ENCODE measurements around the gene SORBS1.

The SORBS1 gene

GRCh38 chr10:95561177-95561863, at the start of gene SORBS1:
Gene SORBS1 (minus strand): TSS chr10:95561371. CDS start chr10:95441135, 120,236 bp downstream.
- Histone ChIP-seq H3K9me3 (ENCODE audit: control insufficient read depth, insufficient read depth, low read length) (no peaks in the 10 kb centered on the region), H3K27ac (ENCODE audit: low read depth, low read length) (peak within 1 kb of the TSS; percentile 34), H3K9ac (ENCODE audit: low read depth, low read length) (peak within 1 kb of the TSS; percentile 39; the same call in 1 of the 2 replicates), H3K27me3 (ENCODE audit: control insufficient read depth, insufficient read depth, low read length) (no peaks in the 10 kb centered on the region), H3K4me1 (ENCODE audit: control insufficient read depth, insufficient read depth, low read length) (peaks cover 28% of the 10 kb centered on the region), H3K4me3 (ENCODE audit: low read depth, low read length) (peak within 1 kb of the TSS; percentile 78), H3K36me3 (ENCODE audit: control insufficient read depth, insufficient read depth, low read length) (no peaks in the 10 kb centered on the region)

- Histone ChIP-seq H3K9ac (ENCODE audit: low read depth, low read length) (no peak overlapping the region), H3K27me3 (ENCODE audit: control insufficient read depth, insufficient read depth, low read length) (no peaks in the 10 kb centered on the region), H3K4me1 (ENCODE audit: control insufficient read depth, insufficient read depth, low read length) (no peaks in the 10 kb centered on the region), H3K9me3 (ENCODE audit: control insufficient read depth, insufficient read depth, low read length) (no peaks in the 10 kb centered on the region), H3K36me3 (ENCODE audit: control insufficient read depth, insufficient read depth, low read length) (peaks cover 99% of the 10 kb centered on the region), H3K4me3 (ENCODE audit: low read depth, low read length) (no peak overlapping the region), H3K27ac (ENCODE audit: low read depth, low read length) (no peak overlapping the region)
These were observed 49.6 kb upstream of the SORBS1 start for GRCh38 chr10:95610727-95611126.

GRCh38 chr10:95606922-95607321, 45.8 kb upstream of the SORBS1 start:
- H3K27me3 ChIP-seq (ENCODE audit: control insufficient read depth, insufficient read depth, low read length): no peaks in the 10 kb centered on the region
- H3K9me3 ChIP-seq (ENCODE audit: control insufficient read depth, insufficient read depth, low read length): no peaks in the 10 kb centered on the region
- H3K27ac ChIP-seq (ENCODE audit: low read depth, low read length): no peak overlapping the region
- no peak overlapping the region for H3K4me3 ChIP-seq (ENCODE audit: low read depth, low read length)
- no peak overlapping the region for H3K9ac ChIP-seq (ENCODE audit: low read depth, low read length)
- H3K4me1 ChIP-seq (ENCODE audit: control insufficient read depth, insufficient read depth, low read length): peaks cover 6% of the 10 kb centered on the region; the same call in 1 of the 2 replicates
- peaks cover 68% of the 10 kb centered on the region for H3K36me3 ChIP-seq (ENCODE audit: control insufficient read depth, insufficient read depth, low read length)

- no peaks in the 10 kb centered on the region for H3K9me3 ChIP-seq (ENCODE audit: control insufficient read depth, insufficient read depth, low read length)
- peaks cover 9% of the 10 kb centered on the region for H3K4me1 ChIP-seq (ENCODE audit: control insufficient read depth, insufficient read depth, low read length)
- H3K36me3 ChIP-seq (ENCODE audit: control insufficient read depth, insufficient read depth, low read length): peaks cover 50% of the 10 kb centered on the region
- H3K9ac ChIP-seq (ENCODE audit: low read depth, low read length): no peak overlapping the region
- H3K4me3 ChIP-seq (ENCODE audit: low read depth, low read length): no peak overlapping the region
- no peak overlapping the region for H3K27ac ChIP-seq (ENCODE audit: low read depth, low read length)
- no peaks in the 10 kb centered on the region for H3K27me3 ChIP-seq (ENCODE audit: control insufficient read depth, insufficient read depth, low read length)
These were observed 44.0 kb upstream of the SORBS1 start for GRCh38 chr10:95605163-95605562.

GRCh38 chr10:95604630-95605029, 43.5 kb upstream of the SORBS1 start:
- peaks cover 9% of the 10 kb centered on the region for H3K4me1 ChIP-seq (ENCODE audit: control insufficient read depth, insufficient read depth, low read length)
- no peaks in the 10 kb centered on the region for H3K9me3 ChIP-seq (ENCODE audit: control insufficient read depth, insufficient read depth, low read length)
- no peak overlapping the region for H3K27ac ChIP-seq (ENCODE audit: low read depth, low read length)
- H3K9ac ChIP-seq (ENCODE audit: low read depth, low read length): no peak overlapping the region
- peaks cover 45% of the 10 kb centered on the region for H3K36me3 ChIP-seq (ENCODE audit: control insufficient read depth, insufficient read depth, low read length)
- no peak overlapping the region for H3K4me3 ChIP-seq (ENCODE audit: low read depth, low read length)
- H3K27me3 ChIP-seq (ENCODE audit: control insufficient read depth, insufficient read depth, low read length): no peaks in the 10 kb centered on the region

GRCh38 chr10:95602382-95602781, 41.2 kb upstream of the SORBS1 start:
- Histone ChIP-seq H3K36me3 (ENCODE audit: control insufficient read depth, insufficient read depth, low read length) (peaks cover 23% of the 10 kb centered on the region), H3K4me1 (ENCODE audit: control insufficient read depth, insufficient read depth, low read length) (peaks cover 9% of the 10 kb centered on the region), H3K4me3 (ENCODE audit: low read depth, low read length) (no peak overlapping the region), H3K27ac (ENCODE audit: low read depth, low read length) (no peak overlapping the region), H3K27me3 (ENCODE audit: control insufficient read depth, insufficient read depth, low read length) (no peaks in the 10 kb centered on the region), H3K9ac (ENCODE audit: low read depth, low read length) (no peak overlapping the region), H3K9me3 (ENCODE audit: control insufficient read depth, insufficient read depth, low read length) (no peaks in the 10 kb centered on the region)

- H3K27ac ChIP-seq (ENCODE audit: low read depth, low read length): no peak overlapping the region
- H3K9me3 ChIP-seq (ENCODE audit: control insufficient read depth, insufficient read depth, low read length): no peaks in the 10 kb centered on the region
- peaks cover 11% of the 10 kb centered on the region for H3K36me3 ChIP-seq (ENCODE audit: control insufficient read depth, insufficient read depth, low read length)
- no peak overlapping the region for H3K9ac ChIP-seq (ENCODE audit: low read depth, low read length)
- H3K27me3 ChIP-seq (ENCODE audit: control insufficient read depth, insufficient read depth, low read length): no peaks in the 10 kb centered on the region
- H3K4me1 ChIP-seq (ENCODE audit: control insufficient read depth, insufficient read depth, low read length): peaks cover 9% of the 10 kb centered on the region
- no peak overlapping the region for H3K4me3 ChIP-seq (ENCODE audit: low read depth, low read length)
These were observed 40.0 kb upstream of the SORBS1 start for GRCh38 chr10:95601116-95601719.

GRCh38 chr10:95600158-95600557, 39.0 kb upstream of the SORBS1 start:
- Histone ChIP-seq H3K36me3 (ENCODE audit: control insufficient read depth, insufficient read depth, low read length) (peaks cover under 1% of the 10 kb centered on the region; the same call in 1 of the 2 replicates), H3K27ac (ENCODE audit: low read depth, low read length) (no peak overlapping the region), H3K4me1 (ENCODE audit: control insufficient read depth, insufficient read depth, low read length) (peaks cover 9% of the 10 kb centered on the region), H3K4me3 (ENCODE audit: low read depth, low read length) (no peak overlapping the region), H3K9me3 (ENCODE audit: control insufficient read depth, insufficient read depth, low read length) (no peaks in the 10 kb centered on the region), H3K27me3 (ENCODE audit: control insufficient read depth, insufficient read depth, low read length) (no peaks in the 10 kb centered on the region), H3K9ac (ENCODE audit: low read depth, low read length) (no peak overlapping the region)

- no peak overlapping the region for H3K4me3 ChIP-seq (ENCODE audit: low read depth, low read length)
- H3K9me3 ChIP-seq (ENCODE audit: control insufficient read depth, insufficient read depth, low read length): no peaks in the 10 kb centered on the region
- H3K36me3 ChIP-seq (ENCODE audit: control insufficient read depth, insufficient read depth, low read length): no peaks in the 10 kb centered on the region
- no peak overlapping the region for H3K27ac ChIP-seq (ENCODE audit: low read depth, low read length)
- peaks cover 3% of the 10 kb centered on the region; the same call in 1 of the 2 replicates for H3K4me1 ChIP-seq (ENCODE audit: control insufficient read depth, insufficient read depth, low read length)
- no peaks in the 10 kb centered on the region for H3K27me3 ChIP-seq (ENCODE audit: control insufficient read depth, insufficient read depth, low read length)
- no peak overlapping the region for H3K9ac ChIP-seq (ENCODE audit: low read depth, low read length)
These were observed 36.6 kb upstream of the SORBS1 start for GRCh38 chr10:95597788-95598187.

- no peaks in the 10 kb centered on the region for H3K27me3 ChIP-seq (ENCODE audit: control insufficient read depth, insufficient read depth, low read length)
- H3K9me3 ChIP-seq (ENCODE audit: control insufficient read depth, insufficient read depth, low read length): no peaks in the 10 kb centered on the region
- no peaks in the 10 kb centered on the region for H3K4me1 ChIP-seq (ENCODE audit: control insufficient read depth, insufficient read depth, low read length)
- H3K4me3 ChIP-seq (ENCODE audit: low read depth, low read length): no peak overlapping the region
- no peak overlapping the region for H3K27ac ChIP-seq (ENCODE audit: low read depth, low read length)
- no peak overlapping the region for H3K9ac ChIP-seq (ENCODE audit: low read depth, low read length)
- H3K36me3 ChIP-seq (ENCODE audit: control insufficient read depth, insufficient read depth, low read length): no peaks in the 10 kb centered on the region
These were observed 26.9 kb upstream of the SORBS1 start for GRCh38 chr10:95588025-95588424.

GRCh38 chr10:95579835-95580535, 18.8 kb upstream of the SORBS1 start:
- Histone ChIP-seq H3K4me1 (ENCODE audit: control insufficient read depth, insufficient read depth, low read length) (no peaks in the 10 kb centered on the region), H3K9ac (ENCODE audit: low read depth, low read length) (no peak overlapping the region), H3K36me3 (ENCODE audit: control insufficient read depth, insufficient read depth, low read length) (no peaks in the 10 kb centered on the region), H3K9me3 (ENCODE audit: control insufficient read depth, insufficient read depth, low read length) (no peaks in the 10 kb centered on the region), H3K4me3 (ENCODE audit: low read depth, low read length) (no peak overlapping the region), H3K27me3 (ENCODE audit: control insufficient read depth, insufficient read depth, low read length) (no peaks in the 10 kb centered on the region), H3K27ac (ENCODE audit: low read depth, low read length) (no peak overlapping the region)

Data from HUES48 (cell line).